ENCODE measurements around the gene PACS1. TPM values are rescaled to one million over a fixed set of nuclear protein-coding genes. Genes with fewer than 3 reads are reported as not detected.

Gene PACS1
- total and polyA plus RNA-seq, 2 donors (not counting 1 experiment from before 2014, with no cell fraction given), result 131 to 303 TPM

DNA sequence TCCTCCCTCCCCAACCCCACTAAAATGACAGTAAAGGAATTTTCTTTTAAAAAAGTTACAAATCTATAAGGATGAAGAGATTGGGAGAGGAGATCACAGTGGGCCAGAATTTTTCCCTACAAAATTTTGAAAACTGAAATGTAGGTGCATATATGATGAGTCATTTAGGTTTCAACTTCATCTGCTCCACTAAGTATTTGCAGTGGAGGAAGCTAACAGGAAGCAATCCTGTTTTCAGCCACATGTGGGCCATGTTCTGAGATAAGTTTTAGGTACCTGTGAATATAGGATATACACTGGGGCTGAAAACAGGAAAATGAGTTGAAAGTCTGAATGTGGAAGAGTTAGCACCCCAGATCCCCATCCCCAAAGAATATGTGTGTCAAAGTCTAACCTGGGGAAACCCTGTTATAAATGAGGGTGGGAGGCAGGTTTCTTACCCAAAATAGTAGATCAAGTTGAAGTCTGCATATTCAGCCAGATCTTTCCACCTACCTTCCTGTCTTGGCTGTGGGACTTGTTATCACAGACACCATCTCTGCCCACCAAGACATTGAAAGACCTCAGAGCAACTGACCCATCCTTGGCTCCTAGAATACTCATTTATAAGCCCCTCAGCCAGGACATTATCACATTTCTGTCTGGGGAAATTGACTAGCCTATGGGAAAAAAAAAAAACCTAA, 87.3 kb downstream of the PACS1 start:
- intact Hi-C loops (cut with micrococcal nuclease), result no loop called here
- Histone ChIP-seq H3K9ac (ENCODE audit: low read length) (no peak overlapping the region), H3K27ac (ENCODE audit: low read length in 2 of 2) (no peak overlapping the region), H3K4me3 (ENCODE audit: control extremely low read depth in 1 of 5, extremely low read depth in 1 of 5, insufficient read depth in 1 of 5, low read depth in 2 of 5, low read length in 4 of 5) (no peak overlapping the region), H3K4me2 (replicated peaks; ENCODE audit: low read depth, low read length, poor library complexity, severe bottlenecking) (no peak overlapping the region), H3K4me1 (ENCODE audit: control insufficient read depth in 2 of 2, insufficient read depth in 2 of 2, low read length in 2 of 2) (no peaks in the 10 kb centered on the region), H3K79me2 (ENCODE audit: control insufficient read depth, insufficient read depth, low read length) (peaks cover 88% of the 10 kb centered on the region), H3K27me3 (replicated peaks in 1 of 4; ENCODE audit: control extremely low read depth in 1 of 4, control insufficient read depth in 3 of 4, insufficient read depth in 4 of 4, low read length in 3 of 4) (no peaks in the 10 kb centered on the region), H3K9me3 (ENCODE audit: control extremely low read depth in 1 of 3, control insufficient read depth in 2 of 3, insufficient read depth in 1 of 3, low read length in 2 of 3) (peaks cover 0 to 1% (median 0%) of the 10 kb centered on the region in 3 donors), H3K36me3 (replicated peaks in 1 of 2; ENCODE audit: control extremely low read depth in 1 of 2, control insufficient read depth in 1 of 2, extremely low read depth in 1 of 2, insufficient read depth in 2 of 2, low read length in 1 of 2) (peaks cover 0 to 6% of the 10 kb centered on the region in 2 experiments), H2AFZ (ENCODE audit: insufficient read depth, low read depth, low read length, poor library complexity, severe bottlenecking) (no peak overlapping the region), H4K20me1 (ENCODE audit: control insufficient read depth, insufficient read depth, low read length, poor library complexity, severe bottlenecking) (peaks cover 70% of the 10 kb centered on the region)
- ChIA-PET CTCF (no interaction called here), POLR2A (no interaction called here)
- ATAC-seq (ENCODE audit: low read depth) (no peak), DNase-seq (no peak)
- no peak overlapping the region for H3K4me3 Mint-ChIP-seq
- TF ChIP-seq EZH2 (IDR thresholded peaks at IDR 0.05; ENCODE audit: borderline replicate concordance, insufficient read depth, low read depth, low read length, poor library complexity, severe bottlenecking), result no peak
- no peak for TF ChIP-seq CTCF (IDR thresholded peaks at IDR 0.05)
- H3K27ac Mint-ChIP-seq, result no peak overlapping the region
- no peaks in the 10 kb centered on the region for H3K9me3 Mint-ChIP-seq (ENCODE audit: insufficient read depth)
- no peaks in the 10 kb centered on the region for H3K27me3 Mint-ChIP-seq
- H3K4me1 Mint-ChIP-seq, result peaks cover 28% of the 10 kb centered on the region

DNA sequence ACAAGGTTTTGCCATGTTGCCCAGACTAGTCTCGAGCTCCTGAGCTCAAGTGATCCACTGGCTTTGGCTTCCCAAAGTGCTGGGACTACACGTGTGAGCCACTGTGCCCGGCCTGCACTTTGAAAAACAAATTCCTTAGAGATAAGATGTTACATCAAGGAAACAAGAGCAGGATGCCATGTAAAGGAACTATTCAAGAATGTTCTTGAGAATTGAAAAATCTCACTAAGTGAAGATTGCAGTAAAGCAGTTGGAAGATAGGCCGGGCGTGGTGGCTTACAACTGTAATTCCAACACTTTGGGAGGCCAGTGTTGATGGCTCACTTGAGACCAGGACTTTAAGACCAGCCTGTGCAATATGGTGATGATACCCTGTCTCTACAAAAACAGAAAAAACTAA, 88.1 kb downstream of the PACS1 start:
- Histone ChIP-seq H3K4me1 (ENCODE audit: control insufficient read depth in 2 of 2, insufficient read depth in 2 of 2, low read length in 2 of 2) (no peaks in the 10 kb centered on the region), H3K36me3 (replicated peaks in 1 of 2; ENCODE audit: control extremely low read depth in 1 of 2, control insufficient read depth in 1 of 2, extremely low read depth in 1 of 2, insufficient read depth in 2 of 2, low read length in 1 of 2) (peaks cover 0 to 2% of the 10 kb centered on the region in 2 experiments), H4K20me1 (ENCODE audit: control insufficient read depth, insufficient read depth, low read length, poor library complexity, severe bottlenecking) (peaks cover 71% of the 10 kb centered on the region), H3K9me3 (ENCODE audit: control extremely low read depth in 1 of 3, control insufficient read depth in 2 of 3, insufficient read depth in 1 of 3, low read length in 2 of 3) (no peaks in the 10 kb centered on the region), H3K4me2 (replicated peaks; ENCODE audit: low read depth, low read length, poor library complexity, severe bottlenecking) (no peak overlapping the region), H2AFZ (ENCODE audit: insufficient read depth, low read depth, low read length, poor library complexity, severe bottlenecking) (no peak overlapping the region), H3K9ac (ENCODE audit: low read length) (no peak overlapping the region), H3K27me3 (replicated peaks in 1 of 4; ENCODE audit: control extremely low read depth in 1 of 4, control insufficient read depth in 3 of 4, insufficient read depth in 4 of 4, low read length in 3 of 4) (no peaks in the 10 kb centered on the region), H3K79me2 (ENCODE audit: control insufficient read depth, insufficient read depth, low read length) (peaks cover 87% of the 10 kb centered on the region), H3K4me3 (ENCODE audit: control extremely low read depth in 1 of 5, extremely low read depth in 1 of 5, insufficient read depth in 1 of 5, low read depth in 2 of 5, low read length in 4 of 5) (no peak overlapping the region), H3K27ac (ENCODE audit: low read length in 2 of 2) (no peak overlapping the region)
- ATAC-seq (ENCODE audit: low read depth), result no peak
- no peak for DNase-seq
- intact Hi-C loops (cut with micrococcal nuclease), result no loop called here
- Mint-ChIP-seq H3K4me1 (peaks cover 27% of the 10 kb centered on the region), H3K9me3 (ENCODE audit: insufficient read depth) (no peaks in the 10 kb centered on the region), H3K27me3 (no peaks in the 10 kb centered on the region), H3K27ac (peak overlapping the region; percentile 63), H3K4me3 (no peak overlapping the region)
- ChIA-PET POLR2A (no interaction called here), CTCF (no interaction called here)
- TF ChIP-seq EZH2 (IDR thresholded peaks at IDR 0.05; ENCODE audit: borderline replicate concordance, insufficient read depth, low read depth, low read length, poor library complexity, severe bottlenecking) (no peak), CTCF (IDR thresholded peaks at IDR 0.05) (no peak)
- WGBS (ENCODE audit: insufficient coverage), result 96% methylated on average over 5 of the region's 5 CpGs
